Activated T-cell treated with anti-CD3 and anti-CD28 coated beads for 48 hours (primary cell): ENCODE results near the gene AEBP1.

Source experiments
- DNase-seq: peaks from one replicate; pipeline ENCODE4 v3.0.0-alpha.2; 2020; ENCODE audit warnings: low read depth

AEBP1 gene

GRCh38 chr7:44142028-44142427, 37.9 kb downstream of the AEBP1 start:
- no peak for DNase-seq

DNA sequence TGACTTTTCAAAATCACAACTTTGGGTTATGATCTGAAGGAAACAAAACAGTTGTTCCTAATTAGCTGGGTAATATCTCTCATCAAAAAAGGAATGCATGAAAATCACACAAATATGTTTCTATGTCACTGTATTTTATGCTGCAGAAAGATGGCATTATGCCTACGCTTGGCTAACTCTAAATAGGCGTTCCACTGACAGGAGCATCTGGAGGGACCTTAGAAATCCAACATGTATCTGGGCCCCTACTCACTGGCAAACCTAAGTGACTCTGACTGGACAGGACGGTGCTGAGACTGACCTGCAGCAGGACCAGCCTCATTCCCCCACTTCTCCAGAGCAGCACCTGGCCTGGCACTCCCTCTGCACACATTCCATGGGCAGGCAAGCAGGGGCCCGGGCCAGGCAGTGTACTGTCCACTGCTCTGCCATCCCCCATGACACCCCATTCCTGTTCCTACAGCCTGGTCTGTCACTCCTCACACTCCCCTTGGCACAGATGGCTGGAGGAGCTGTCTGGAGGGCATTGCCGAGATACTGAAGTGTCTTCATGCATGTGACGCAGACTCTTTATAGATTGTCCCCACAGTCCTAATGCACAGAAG, 39.6 kb downstream of the AEBP1 start:
- DNase-seq, result no peak

GRCh38 chr7:44144426-44144967, 40.4 kb downstream of the AEBP1 start:
- no peak for DNase-seq

DNA sequence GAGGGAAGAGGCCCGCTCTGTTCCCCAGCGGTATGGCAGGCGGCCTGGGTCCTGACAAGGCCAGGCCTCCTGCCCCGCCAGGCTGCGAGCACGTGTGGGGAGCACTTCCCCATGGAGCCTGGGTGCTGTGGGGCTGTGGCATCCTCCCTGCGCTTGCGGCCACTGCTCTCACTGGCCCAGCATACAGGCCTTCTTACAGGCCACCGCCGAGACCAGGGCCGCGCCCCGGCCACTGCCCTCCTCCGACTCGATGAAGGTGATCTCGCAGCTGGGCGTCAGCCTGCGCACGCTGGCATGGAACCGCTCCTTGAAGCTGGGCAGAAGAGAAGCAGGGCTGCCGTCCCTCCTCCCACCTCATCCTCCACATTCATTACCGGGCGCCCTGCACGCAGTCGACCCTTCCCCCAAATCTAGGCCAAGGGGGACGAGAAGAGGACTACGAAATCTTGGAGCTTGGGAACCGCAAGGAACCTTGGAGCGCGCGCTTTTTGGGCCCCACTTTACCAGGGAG, 40.9 kb downstream of the AEBP1 start:
- DNase-seq, result no peak

- DNase-seq, result peak; percentile 47
Observed at GRCh38 chr7:44145479-44145968, 41.4 kb downstream of the AEBP1 start.

DNA sequence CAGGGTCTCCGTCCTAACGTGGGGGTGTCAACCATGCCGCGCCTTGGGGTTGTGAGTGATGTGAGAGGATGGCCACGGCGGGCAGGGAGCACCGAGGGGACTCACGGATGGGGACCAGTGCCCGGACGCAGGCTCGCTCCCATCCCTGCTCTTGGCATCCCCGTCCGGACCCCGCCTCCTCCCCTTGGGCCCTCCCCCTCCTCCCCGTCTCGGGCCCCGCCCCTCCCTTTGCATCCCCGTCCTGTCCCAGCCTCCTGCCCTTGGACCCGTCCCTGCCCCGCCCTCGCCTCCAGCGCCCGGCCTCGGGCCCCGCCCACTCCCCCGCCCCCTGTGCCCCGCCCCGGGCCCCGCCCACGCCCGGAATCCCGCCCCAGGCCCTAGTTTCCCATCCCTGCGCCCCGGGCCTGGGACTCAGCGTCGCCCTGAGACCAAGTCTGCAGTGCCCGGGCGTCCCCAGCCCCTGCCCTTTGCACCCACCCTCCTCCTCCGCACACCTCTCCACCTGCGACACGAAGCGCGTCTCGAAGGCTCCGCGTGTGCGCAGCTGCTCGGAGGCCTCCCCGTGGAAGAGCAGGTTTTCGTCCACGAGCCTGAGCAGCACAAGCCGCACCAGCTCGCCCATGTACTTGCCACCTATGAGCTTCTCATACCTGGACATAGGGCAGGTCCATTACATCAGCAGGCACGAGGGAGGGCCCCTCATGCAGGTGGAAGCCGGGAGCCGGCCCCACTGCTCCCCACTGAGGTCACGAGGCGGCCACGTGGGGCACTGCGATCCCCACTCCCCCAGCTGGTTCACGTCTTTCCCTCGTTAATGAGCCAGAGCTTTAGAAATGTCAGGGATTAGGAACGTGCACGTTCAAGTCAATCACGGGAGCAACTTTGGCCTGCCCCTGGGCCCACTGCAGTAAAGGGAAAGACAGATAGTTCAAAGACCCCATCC, 42.1 kb downstream of the AEBP1 start:
- peak; percentile 52 for DNase-seq

DNA sequence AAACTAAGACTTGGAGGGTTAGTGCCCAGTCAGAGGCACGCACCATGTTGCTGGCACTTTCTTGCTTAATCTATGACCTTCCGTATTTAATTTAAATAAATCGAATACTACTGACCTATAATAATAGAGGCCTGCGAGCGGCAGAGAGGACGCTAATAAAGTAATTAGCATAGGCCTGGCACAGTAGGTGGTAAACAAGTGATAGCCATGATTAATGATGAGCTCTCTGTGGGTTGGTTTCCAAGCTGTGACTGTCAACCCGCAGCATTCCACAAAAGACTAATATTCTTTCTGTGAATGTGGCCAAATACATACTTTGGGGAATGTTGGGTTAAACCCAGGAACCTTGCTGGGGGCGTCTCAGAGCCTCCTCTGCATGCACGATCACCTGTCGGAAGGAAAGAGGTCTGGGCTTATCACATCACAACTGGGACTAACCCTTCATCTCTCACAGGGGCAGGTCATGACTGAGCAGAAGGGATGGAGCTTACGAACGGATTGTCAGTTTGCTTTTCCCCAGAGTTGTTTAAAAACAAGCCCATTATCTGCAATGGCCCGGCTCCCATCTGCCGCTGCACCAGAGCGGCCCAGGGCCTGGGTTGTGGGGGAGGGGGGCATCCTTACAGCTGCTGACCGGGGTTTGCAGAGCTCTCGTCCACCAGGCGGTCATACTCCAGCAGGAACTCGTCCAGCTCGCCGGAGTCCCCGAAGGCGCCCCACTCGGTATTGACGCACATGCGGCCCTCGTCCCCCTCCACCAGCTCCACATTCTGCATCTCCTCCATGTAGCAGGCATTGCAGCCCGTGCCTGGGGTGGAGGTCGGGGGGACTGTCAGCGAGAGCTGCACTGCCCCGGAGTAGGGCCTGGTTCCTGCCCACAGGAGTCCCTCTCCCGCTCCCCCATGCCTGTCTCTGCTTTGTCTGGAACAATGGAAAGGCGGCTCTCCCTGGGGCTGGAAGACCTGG, 43.2 kb downstream of the AEBP1 start:
- DNase-seq, result no peak

- no peak for DNase-seq
Observed at GRCh38 chr7:44148166-44148565, 44.0 kb downstream of the AEBP1 start.

DNA sequence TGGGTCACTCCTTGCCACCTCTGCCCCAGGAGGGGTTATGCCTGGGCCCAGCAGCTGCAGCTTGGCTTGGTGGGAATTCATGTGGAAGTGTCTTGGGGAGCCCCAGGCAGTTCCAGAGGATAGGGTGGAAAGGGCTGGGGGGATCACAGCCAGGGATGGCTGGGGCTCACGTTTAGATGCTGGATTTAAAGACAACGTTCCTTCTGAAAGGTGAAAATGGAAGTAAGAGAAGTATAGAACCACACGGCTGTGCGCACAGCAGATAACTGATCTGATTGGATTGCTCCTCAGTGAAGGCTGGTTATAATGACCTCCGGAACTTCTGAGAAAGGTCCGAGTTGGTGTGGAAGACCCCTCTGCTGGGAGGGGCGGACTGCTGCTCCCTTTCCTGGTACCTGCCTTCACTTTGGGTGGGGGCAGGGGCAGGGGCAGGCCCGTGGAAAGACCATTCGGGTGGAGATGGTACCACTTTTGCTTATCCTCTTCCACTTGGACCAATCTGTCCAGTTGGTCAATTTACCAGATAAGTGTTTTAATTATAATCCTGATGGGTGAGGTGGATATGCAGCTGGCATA, 44.9 kb downstream of the AEBP1 start:
- no peak for DNase-seq

DNA sequence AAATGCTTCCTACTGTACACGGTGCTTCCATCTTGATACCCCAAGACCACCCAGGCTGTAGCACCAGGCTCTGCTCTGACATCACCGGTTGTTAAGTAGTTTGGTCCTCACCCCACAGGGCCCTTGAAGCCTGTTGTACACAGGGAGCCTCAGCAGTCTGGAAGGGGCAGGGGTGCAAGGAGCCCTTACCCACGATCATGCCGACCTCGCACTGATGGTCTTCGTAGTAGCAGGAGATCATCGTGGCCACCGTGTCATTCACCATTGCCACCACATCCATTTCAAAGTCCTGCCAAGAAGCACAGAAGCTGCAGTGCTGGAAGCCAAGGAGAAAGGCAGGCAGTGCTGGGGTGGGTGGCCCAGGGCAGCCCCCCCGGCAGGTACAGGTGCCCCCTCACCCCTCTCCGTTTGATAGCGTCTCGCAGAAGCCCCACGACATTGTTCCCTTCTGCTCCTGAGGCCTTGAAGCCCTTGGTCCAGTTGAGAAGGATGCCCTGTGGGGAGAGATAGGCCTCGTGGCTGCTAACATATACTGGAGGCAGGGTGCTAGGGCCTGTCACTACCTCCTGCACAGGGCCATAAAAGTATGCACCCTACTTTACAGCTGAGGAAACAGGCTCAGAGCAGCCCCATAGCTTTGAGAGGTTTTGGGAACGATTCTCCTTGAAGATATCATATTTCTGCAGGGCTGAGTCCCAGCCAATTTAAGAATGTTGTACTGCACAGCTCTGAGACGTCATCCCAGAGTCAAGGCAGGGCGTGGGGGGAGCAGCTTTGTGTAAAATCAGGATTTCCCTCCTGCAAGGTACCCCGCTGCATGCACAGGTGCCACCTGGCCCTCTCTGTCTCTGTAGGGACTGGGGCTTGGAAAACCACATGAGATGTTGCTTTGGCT, 45.7 kb downstream of the AEBP1 start:
- no peak for DNase-seq

- no peak for DNase-seq
Observed at GRCh38 chr7:44150466-44150832, 46.3 kb downstream of the AEBP1 start.

GRCh38 chr7:44150966-44151941, 47.1 kb downstream of the AEBP1 start:
- DNase-seq, result no peak

- DNase-seq, result no peak
Observed at GRCh38 chr7:44151956-44152355, 47.8 kb downstream of the AEBP1 start.

GRCh38 chr7:44152971-44153947, 49.1 kb downstream of the AEBP1 start:
- no peak for DNase-seq

- no peak for DNase-seq
Observed at GRCh38 chr7:44153948-44154335, 49.8 kb downstream of the AEBP1 start.

DNA sequence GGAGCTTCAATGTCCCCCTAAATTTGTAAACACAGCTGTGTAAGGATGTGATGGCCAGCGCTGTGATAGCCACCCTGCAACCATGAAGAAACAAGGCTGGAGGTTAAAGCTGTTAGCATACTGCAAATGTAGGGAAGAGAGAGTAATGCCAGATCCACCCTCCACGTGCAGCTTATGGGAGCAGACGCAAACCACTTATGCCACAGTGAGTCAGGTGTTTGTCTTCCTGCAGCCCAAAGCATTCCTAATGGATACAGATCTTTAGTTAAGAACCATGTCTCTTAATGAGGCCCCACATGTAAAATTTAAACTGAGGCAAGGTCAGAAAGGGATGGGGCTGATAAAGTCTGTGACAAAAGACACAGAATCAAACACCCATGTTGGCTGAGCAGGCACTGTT, 50.6 kb downstream of the AEBP1 start:
- no peak for DNase-seq

GRCh38 chr7:44155191-44156185, 51.3 kb downstream of the AEBP1 start:
- no peak for DNase-seq
